Common myeloid progenitor, CD34-positive (primary cell): ENCODE results near the gene CACNA1B.
A peak's percentile ranks its signal among the peaks of the same experiment; 100 is the strongest.
"Not testable (repeated sequence)": the region's sequence is repeated elsewhere in the genome, so short reads cannot be mapped to it uniquely, and the experiment has no call there.

Experiments used
- CTCF ChIA-PET: fragments of 350-600 bp; sonication (Branson Sonifier 250); formaldehyde crosslinking; loops from one replicate; lab custom pipeline; 2021; ENCODE audit warnings: antibody characterized with exemption; lab: Charles Lee
- POLR2A ChIA-PET: fragments of 350-600 bp; sonication (Branson Sonifier 250); formaldehyde crosslinking; loops from one replicate; lab custom pipeline; 2021; ENCODE audit warnings: antibody characterized with exemption; lab: Charles Lee
- DNase-seq, 3 donors: peaks; one replicate each; pipeline versions ENCODE4 v3.0.0 to v3.0.0-alpha.2; 2013
- H3K27ac ChIP-seq, 2 experiments: 1 replicate in 1 of 2; 2 replicates in 1 of 2; pipeline ENCODE4 v1.7.0; 2013; ENCODE audit warnings: inconsistent platforms in 2 of 2, low read length in 2 of 2, mild to moderate bottlenecking in 2 of 2, low read depth in 1 of 2, moderate library complexity in 1 of 2; ENCODE audit not compliant: severe bottlenecking in 2 of 2, insufficient read depth in 1 of 2, poor library complexity in 1 of 2
- H3K27me3 ChIP-seq, 5 experiments: replicated peaks in 2 of 5; 1 replicate in 3 of 5; 2 replicates in 2 of 5; pipeline versions ENCODE4 v1.6.1 to v1.7.0; 2013; ENCODE audit warnings: low read length in 4 of 5, mild to moderate bottlenecking in 2 of 5, moderate library complexity in 2 of 5, inconsistent platforms in 1 of 5; ENCODE audit not compliant: insufficient read depth in 5 of 5, control insufficient read depth in 4 of 5
- H3K36me3 ChIP-seq, 4 experiments: 1 replicate in 2 of 4; 2 replicates in 2 of 4; pipeline versions ENCODE4 v1.6.1 to v1.7.0; 2013; ENCODE audit warnings: low read length in 3 of 4, control low read depth in 1 of 4, mild to moderate bottlenecking in 1 of 4; ENCODE audit not compliant: control insufficient read depth in 4 of 4, insufficient read depth in 4 of 4
- H3K4me1 ChIP-seq, 4 experiments: 1 replicate in 3 of 4; 2 replicates in 1 of 4; pipeline versions ENCODE4 v1.6.1 to v1.7.1; 2013; ENCODE audit warnings: low read length in 3 of 4, mild to moderate bottlenecking in 3 of 4, control low read depth in 1 of 4, inconsistent platforms in 1 of 4, moderate library complexity in 1 of 4; ENCODE audit not compliant: control insufficient read depth in 4 of 4, insufficient read depth in 4 of 4; ENCODE audit errors: control extremely low read depth in 1 of 4
- H3K4me3 ChIP-seq, 7 experiments: 1 replicate in 4 of 7; 2 replicates in 3 of 7; pipeline versions ENCODE4 v1.5.1 to v1.7.0; 2013; ENCODE audit warnings: mild to moderate bottlenecking in 7 of 7, low read length in 6 of 7, moderate library complexity in 6 of 7, inconsistent platforms in 2 of 7, low read depth in 2 of 7, control low read depth in 1 of 7; ENCODE audit not compliant: insufficient read depth in 4 of 7, control insufficient read depth in 1 of 7; ENCODE audit errors: extremely low read depth in 1 of 7
- H3K9me3 ChIP-seq, 5 experiments: 1 replicate in 4 of 5; 2 replicates in 1 of 5; pipeline versions ENCODE4 v1.6.1 to v1.7.1; 2013; ENCODE audit warnings: low read length in 4 of 5, mild to moderate bottlenecking in 2 of 5, inconsistent platforms in 1 of 5, low read depth in 1 of 5, moderate library complexity in 1 of 5; ENCODE audit not compliant: control insufficient read depth in 4 of 5, insufficient read depth in 2 of 5; ENCODE audit errors: control extremely low read depth in 1 of 5
- WGBS: methylation state at CpG from one replicate; pipeline ENCODE4 v1.1.5; 2013; ENCODE audit not compliant: insufficient coverage; 5-methylcytosine and 5-hydroxymethylcytosine counted together

Gene CACNA1B

DNA sequence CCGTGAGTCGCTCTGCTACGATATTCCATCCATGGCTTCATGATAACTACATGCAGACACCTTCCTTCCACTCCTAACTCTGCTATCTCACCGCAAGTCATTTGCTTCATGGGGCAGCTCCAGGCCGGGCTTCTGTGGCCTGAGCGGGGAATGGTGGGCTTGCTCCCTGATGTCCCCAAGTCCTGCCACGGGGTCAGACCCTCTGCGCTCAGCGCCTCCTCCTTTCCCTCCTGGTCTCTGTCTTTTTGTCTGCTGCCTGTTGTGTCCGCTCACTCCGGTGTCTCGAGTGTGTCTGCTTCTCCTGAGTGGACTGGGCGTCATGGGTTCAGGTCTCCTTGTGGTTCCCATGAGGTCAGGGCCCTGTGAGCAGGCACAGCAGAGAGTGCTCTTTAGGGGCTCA lies 139.6 kb downstream of the CACNA1B start:
- H3K36me3 ChIP-seq, result no peaks in the 10 kb centered on the region
- WGBS, result 99% methylated on average over 12 of the region's 13 CpGs
- H3K4me1 ChIP-seq, result peaks cover 0 to under 1% (median 0%) of the 10 kb centered on the region in 4 experiments
- H3K27ac ChIP-seq, result no peak overlapping the region
- no peak overlapping the region for H3K4me3 ChIP-seq
- CTCF ChIA-PET, result no interaction called here
- DNase-seq, result no peak
- peaks cover 0 to 22% (median 5%) of the 10 kb centered on the region in 5 experiments for H3K27me3 ChIP-seq
- POLR2A ChIA-PET, result no interaction called here
- H3K9me3 ChIP-seq, result no peaks in the 10 kb centered on the region

DNA sequence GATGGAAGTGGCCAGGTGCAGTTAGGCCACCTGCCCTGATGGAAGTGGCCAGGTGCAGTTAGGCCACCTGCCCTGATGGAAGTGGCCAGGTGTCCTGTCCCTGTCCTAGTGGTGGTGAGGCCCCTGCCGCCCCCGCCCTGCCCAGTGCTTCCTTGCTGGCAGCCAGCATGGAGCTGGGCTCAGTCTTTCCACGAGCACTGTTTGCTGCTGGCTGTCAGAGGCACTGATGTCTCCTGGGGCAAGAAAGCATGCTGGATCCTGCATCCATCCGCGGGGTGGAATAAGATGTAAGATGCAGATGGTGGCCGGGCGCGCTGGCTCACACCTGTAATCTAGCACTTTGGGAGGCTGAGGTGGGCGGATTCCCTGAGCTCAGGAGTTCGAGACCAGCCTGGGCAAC lies 141.9 kb downstream of the CACNA1B start:
- H3K4me3 ChIP-seq, H3K27ac ChIP-seq, POLR2A ChIA-PET, DNase-seq, H3K36me3 ChIP-seq, H3K9me3 ChIP-seq, CTCF ChIA-PET: not testable (repeated sequence)
- 97% methylated on average over 8 of the region's 10 CpGs for WGBS
- Histone ChIP-seq H3K27me3 (peaks cover 0 to 44% (median 22%) of the 10 kb centered on the region in 5 experiments), H3K4me1 (peaks cover 0 to 15% (median 6%) of the 10 kb centered on the region in 4 experiments)

DNA sequence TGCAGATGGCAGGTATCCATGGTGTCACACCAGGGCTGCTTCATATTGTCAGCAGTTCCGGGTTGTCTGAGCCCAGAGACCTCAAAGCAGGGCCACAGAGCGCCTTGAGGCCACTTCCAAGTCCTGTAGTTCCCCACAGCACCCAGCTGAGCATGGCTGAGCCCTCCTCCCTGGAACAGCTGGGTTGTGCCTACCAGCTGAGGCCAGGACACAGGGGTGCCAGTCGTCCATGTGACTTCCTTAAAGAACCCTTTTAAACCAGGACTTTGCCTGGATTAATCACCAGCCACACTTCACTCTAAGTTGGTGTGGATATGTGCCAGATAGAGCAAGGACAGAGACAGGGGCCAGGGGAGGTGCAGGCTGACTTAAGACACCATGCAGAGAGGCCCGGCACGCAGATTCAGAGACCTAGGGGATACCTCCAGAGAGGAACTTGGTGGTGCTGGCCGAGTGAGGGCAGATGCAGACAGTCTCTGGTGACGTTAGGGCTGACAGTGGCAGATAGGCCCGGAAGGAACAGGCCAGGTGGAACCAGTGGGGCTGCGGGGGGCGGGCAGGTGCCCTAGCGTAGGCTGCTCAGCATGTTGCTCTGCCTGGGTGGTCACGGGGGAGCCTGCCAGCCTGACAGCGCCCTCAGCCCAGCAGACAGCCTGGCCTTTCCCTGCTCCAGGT lies 142.7 kb downstream of the CACNA1B start:
- Histone ChIP-seq H3K4me3 (no peak overlapping the region), H3K27ac (no peak overlapping the region), H3K4me1 (peaks cover 0 to 15% (median 6%) of the 10 kb centered on the region in 4 experiments), H3K27me3 (peaks cover 0 to 52% (median 24%) of the 10 kb centered on the region in 5 experiments), H3K36me3 (no peaks in the 10 kb centered on the region), H3K9me3 (no peaks in the 10 kb centered on the region)
- ChIA-PET CTCF (no interaction called here), POLR2A (no interaction called here)
- 87% methylated on average over 13 of the region's 13 CpGs for WGBS
- DNase-seq, result no peak

DNA sequence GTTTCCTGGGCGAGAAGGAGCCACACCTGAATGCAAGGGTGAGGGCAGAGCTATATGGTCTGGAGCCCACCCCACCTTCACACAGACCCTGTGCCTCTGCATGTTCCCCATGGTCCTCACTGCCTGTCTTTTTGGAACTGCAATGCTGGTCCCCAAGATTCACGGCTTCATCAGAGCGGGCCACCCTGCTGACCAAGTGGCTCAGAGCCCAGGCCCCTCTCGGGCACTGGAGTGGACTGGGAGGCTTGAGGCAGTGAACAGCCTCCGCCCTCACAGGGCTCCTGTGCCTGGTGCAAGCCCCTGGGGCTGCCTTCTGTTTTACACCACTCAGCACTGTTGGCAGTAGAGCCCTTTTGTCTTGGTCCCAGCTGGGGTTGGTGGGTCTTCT lies 143.2 kb downstream of the CACNA1B start:
- ChIA-PET POLR2A (no interaction called here), CTCF (no interaction called here)
- Histone ChIP-seq H3K27me3 (peaks cover 0 to 57% (median 27%) of the 10 kb centered on the region in 5 experiments), H3K4me3 (no peak overlapping the region), H3K9me3 (no peaks in the 10 kb centered on the region), H3K36me3 (no peaks in the 10 kb centered on the region), H3K4me1 (peaks cover 0 to 15% (median 6%) of the 10 kb centered on the region in 4 experiments), H3K27ac (no peak overlapping the region)
- WGBS, result 94% methylated on average over 4 of the region's 5 CpGs
- no peak for DNase-seq

DNA sequence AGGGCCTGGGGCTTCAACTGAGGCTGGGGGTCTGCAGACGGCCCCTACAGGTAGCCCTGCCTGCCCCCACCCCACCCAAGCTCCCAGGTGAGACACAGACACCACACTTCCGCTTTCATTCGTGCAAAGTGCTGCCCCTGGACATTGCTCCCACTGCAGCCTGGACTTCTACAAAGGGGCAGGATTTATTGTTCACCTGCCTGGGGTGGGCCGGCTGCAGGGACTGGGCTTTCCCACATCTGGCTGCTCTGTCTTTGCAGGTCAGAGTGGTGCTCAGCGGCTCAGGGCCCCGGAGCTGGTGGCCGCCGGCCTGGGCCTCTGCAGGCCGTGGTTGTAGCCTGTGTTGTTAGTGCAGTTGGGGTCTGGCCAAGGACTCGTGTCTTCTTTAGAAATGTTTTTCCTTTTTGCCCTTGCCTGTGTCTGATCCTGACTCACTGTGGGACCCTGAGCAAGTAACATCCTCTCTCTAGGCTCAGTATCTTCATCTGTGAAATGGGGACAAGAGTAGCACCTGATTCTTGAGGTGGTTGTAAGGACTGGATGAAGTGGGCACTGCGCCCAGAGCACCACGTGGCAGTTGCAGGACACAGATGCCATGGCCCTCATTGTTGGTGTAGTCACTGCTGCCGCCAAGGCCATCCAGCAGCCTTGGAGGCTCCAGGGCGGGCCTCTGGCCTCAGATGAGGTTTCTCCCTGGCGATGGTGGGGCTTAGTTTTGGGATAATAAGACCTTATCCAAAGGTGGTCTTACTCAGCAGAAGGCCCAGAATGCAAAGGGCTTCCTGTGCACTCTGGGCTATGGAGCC lies 143.9 kb downstream of the CACNA1B start:
- Histone ChIP-seq H3K27me3 (peaks cover 0 to 64% (median 27%) of the 10 kb centered on the region in 5 experiments), H3K9me3 (no peaks in the 10 kb centered on the region), H3K36me3 (no peaks in the 10 kb centered on the region), H3K4me3 (no peak overlapping the region), H3K27ac (no peak overlapping the region), H3K4me1 (peaks cover 0 to 15% (median 6%) of the 10 kb centered on the region in 4 experiments)
- CTCF ChIA-PET, result no interaction called here
- no peak for DNase-seq
- POLR2A ChIA-PET, result no interaction called here
- WGBS, result 97% methylated on average over 13 of the region's 15 CpGs

DNA sequence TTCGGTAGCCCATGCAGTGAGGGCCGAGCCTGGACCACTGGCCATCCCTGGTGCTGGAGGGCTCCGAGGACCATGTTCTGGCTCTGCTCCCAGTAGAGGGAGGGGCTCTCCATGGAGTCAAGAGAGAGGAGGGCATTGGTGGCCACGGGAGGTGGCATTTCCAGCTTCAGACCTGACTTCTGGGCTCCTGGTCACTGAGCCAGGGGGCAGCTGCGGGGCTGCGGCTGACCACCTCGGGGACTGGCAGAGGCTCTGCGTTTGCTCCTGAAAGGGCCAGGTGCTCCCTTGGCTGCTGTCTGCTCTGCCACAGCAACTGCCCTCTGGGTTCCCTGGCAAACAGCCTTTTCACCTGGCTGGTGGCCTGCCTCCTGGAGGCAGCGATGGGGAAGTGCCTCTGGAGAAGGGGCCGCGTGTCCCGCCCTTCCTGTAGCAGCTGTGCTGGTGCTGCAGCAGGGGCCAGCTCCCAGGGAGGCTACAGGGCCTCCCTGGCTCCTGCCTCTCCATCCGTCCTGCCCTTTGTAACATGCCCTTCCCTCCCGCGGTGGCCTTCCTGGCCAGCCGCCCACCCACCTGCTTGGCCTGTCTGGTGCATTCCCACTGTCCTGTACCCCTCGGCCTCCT lies 144.6 kb downstream of the CACNA1B start:
- DNase-seq, result peak; percentile 39 to 62 (median 61)
- CTCF ChIA-PET, result interaction anchor here (1.0 kb wide), 1 partner anchor 10 kb away, joined by 3 read pairs; no protein-coding TSS in a partner anchor

More for the DNA sequence above, 144.6 kb downstream of the CACNA1B start:
- Histone ChIP-seq H3K4me1 (peaks cover 0 to 15% (median 6%) of the 10 kb centered on the region in 4 experiments), H3K4me3 (no peak overlapping the region), H3K27ac (no peak overlapping the region), H3K36me3 (no peaks in the 10 kb centered on the region), H3K27me3 (peaks cover 2 to 64% (median 27%) of the 10 kb centered on the region in 5 experiments), H3K9me3 (no peaks in the 10 kb centered on the region)
- POLR2A ChIA-PET, result no interaction called here
- 48% methylated on average over 16 of the region's 17 CpGs for WGBS
